H9 (cell line): ENCODE measurements around the gene GFOD2. TPM values are rescaled to one million over a fixed set of nuclear protein-coding genes. Genes with fewer than 3 reads are reported as not detected.

Source experiments
- DNase-seq: peaks from one replicate; pipeline ENCODE4 v3.0.0-alpha.2; 2017
- H2AFZ ChIP-seq: one replicate; pipeline ENCODE4 v1.6.1; 2013; ENCODE audit warnings: mild to moderate bottlenecking, low read length, control low read depth, moderate library complexity
- H2AK5ac ChIP-seq: 2 replicates; pipeline ENCODE4 v1.6.1; 2013; ENCODE audit warnings: low read length, control low read depth, mixed read lengths; ENCODE audit not compliant: insufficient read length
- H2BK120ac ChIP-seq: one replicate; pipeline ENCODE4 v1.6.1; 2013; ENCODE audit warnings: low read depth, mild to moderate bottlenecking, low read length, control low read depth, inconsistent platforms; ENCODE audit not compliant: poor library complexity, severe bottlenecking
- H2BK12ac ChIP-seq: 2 replicates; pipeline ENCODE4 v1.6.1; 2013; ENCODE audit warnings: low read length, control low read depth, mixed read lengths, low read depth; ENCODE audit not compliant: insufficient read length
- H2BK15ac ChIP-seq: 2 replicates; pipeline ENCODE4 v1.6.1; 2013; ENCODE audit warnings: low read depth, low read length, control low read depth
- H2BK20ac ChIP-seq: one replicate; pipeline ENCODE4 v1.6.1; 2013; ENCODE audit warnings: low read depth, mild to moderate bottlenecking, low read length, control low read depth, inconsistent platforms; ENCODE audit not compliant: poor library complexity, severe bottlenecking
- H2BK5ac ChIP-seq: 2 replicates; pipeline ENCODE4 v1.6.1; 2013; ENCODE audit warnings: low read length, control low read depth, mixed read lengths; ENCODE audit not compliant: insufficient read length
- H3K14ac ChIP-seq: 2 replicates; pipeline ENCODE4 v1.6.1; 2013; ENCODE audit warnings: low read length, control low read depth; ENCODE audit not compliant: insufficient read depth
- H3K18ac ChIP-seq: 2 replicates; pipeline ENCODE4 v1.6.1; 2013; ENCODE audit warnings: low read depth, mild to moderate bottlenecking, mixed read lengths, low read length, control low read depth; ENCODE audit not compliant: insufficient read length
- H3K23ac ChIP-seq: 2 replicates; pipeline ENCODE4 v1.6.1; 2013; ENCODE audit warnings: low read length, control low read depth, mixed read lengths, low read depth; ENCODE audit not compliant: insufficient read length
- H3K23me2 ChIP-seq: 2 replicates; pipeline ENCODE4 v1.6.1; 2013; ENCODE audit warnings: low read depth, mild to moderate bottlenecking, mixed read lengths, low read length, control low read depth; ENCODE audit not compliant: insufficient read length, poor library complexity, severe bottlenecking
- H3K27ac ChIP-seq: 2 replicates; pipeline ENCODE4 v1.5.1; 2013; ENCODE audit warnings: low read length, control low read depth, mixed read lengths, low read depth; ENCODE audit not compliant: insufficient read length
- H3K27me3 ChIP-seq: 2 replicates; pipeline ENCODE4 v1.6.1; 2013; ENCODE audit warnings: low read length, control low read depth, inconsistent platforms; ENCODE audit not compliant: insufficient read depth
- H3K4ac ChIP-seq: 2 replicates; pipeline ENCODE4 v1.6.1; 2013; ENCODE audit warnings: low read depth, mild to moderate bottlenecking, control low read depth, inconsistent platforms, low read length, moderate library complexity
- H3K4me1 ChIP-seq: 2 replicates; pipeline ENCODE4 v1.6.1; 2013; ENCODE audit warnings: low read length, control low read depth, inconsistent platforms; ENCODE audit not compliant: insufficient read depth
- H3K4me2 ChIP-seq: 2 replicates; pipeline ENCODE4 v1.6.1; 2013; ENCODE audit warnings: low read length, control low read depth, mixed read lengths; ENCODE audit not compliant: insufficient read length, insufficient read depth
- H3K56ac ChIP-seq: 2 replicates; pipeline ENCODE4 v1.6.1; 2013; ENCODE audit warnings: low read depth, mild to moderate bottlenecking, mixed read lengths, low read length, control low read depth; ENCODE audit not compliant: insufficient read length
- H3K79me1 ChIP-seq: 2 replicates; pipeline ENCODE4 v1.6.1; 2013; ENCODE audit warnings: low read depth, mild to moderate bottlenecking, moderate library complexity, low read length, control low read depth, inconsistent platforms; ENCODE audit not compliant: insufficient read depth, poor library complexity, severe bottlenecking
- H3K79me2 ChIP-seq: 2 replicates; pipeline ENCODE4 v1.6.1; 2013; ENCODE audit warnings: low read length, control low read depth, inconsistent platforms; ENCODE audit not compliant: insufficient read depth
- H3K9ac ChIP-seq: 2 replicates; pipeline ENCODE4 v1.6.1; 2013; ENCODE audit warnings: low read length, control low read depth, mixed read lengths; ENCODE audit not compliant: insufficient read length; ENCODE audit errors: extremely low read depth
- H3K9me3 ChIP-seq: one replicate; pipeline ENCODE4 v1.6.1; 2013; ENCODE audit warnings: low read depth, low read length, inconsistent platforms; ENCODE audit not compliant: control insufficient read depth
- H3T11ph ChIP-seq: one replicate; pipeline ENCODE4 v1.6.1; 2013; ENCODE audit warnings: mild to moderate bottlenecking, low read length, control low read depth, inconsistent platforms
- H4K20me1 ChIP-seq: one replicate; pipeline ENCODE4 v1.6.1; 2013; ENCODE audit not compliant: control insufficient read depth, insufficient read length, insufficient read depth
- H4K5ac ChIP-seq: 2 replicates; pipeline ENCODE4 v1.6.1; 2013; ENCODE audit warnings: low read depth, mild to moderate bottlenecking, mixed read lengths, low read length, control low read depth; ENCODE audit not compliant: insufficient read length
- H4K8ac ChIP-seq: replicated peaks from 2 replicates; pipeline ENCODE4 v1.6.1; 2013; ENCODE audit warnings: low read length, control low read depth, mixed read lengths, low read depth; ENCODE audit not compliant: insufficient read length
- H4K91ac ChIP-seq: 2 replicates; pipeline ENCODE4 v1.6.1; 2013; ENCODE audit warnings: low read depth, mild to moderate bottlenecking, moderate library complexity, mixed read lengths, low read length, control low read depth; ENCODE audit not compliant: insufficient read length
- H3K27ac Mint-ChIP-seq, 3 experiments: 2 replicates in 2 of 3; 3 replicates in 1 of 3; pipeline ENCODE4 v1.8.0; 2020 to 2021; ENCODE audit warnings: mixed read lengths in 3 of 3, mild to moderate bottlenecking in 1 of 3, moderate library complexity in 1 of 3
- H3K27me3 Mint-ChIP-seq: 2 replicates; pipeline ENCODE4 v1.8.0; 2021; ENCODE audit warnings: low read depth, mild to moderate bottlenecking, moderate library complexity, mixed read lengths
- H3K36me3 Mint-ChIP-seq, 3 experiments: 2 replicates in 2 of 3; 3 replicates in 1 of 3; pipeline ENCODE4 v1.8.0; 2020 to 2021; ENCODE audit warnings: low read depth in 3 of 3, mixed read lengths in 3 of 3; ENCODE audit not compliant: insufficient read depth in 1 of 3
- H3K4me1 Mint-ChIP-seq, 2 experiments: 2 replicates each; pipeline ENCODE4 v1.8.0; 2020; ENCODE audit warnings: mixed read lengths in 2 of 2
- H3K4me3 Mint-ChIP-seq, 2 experiments: 2 replicates in 1 of 2; 3 replicates in 1 of 2; pipeline ENCODE4 v1.8.0; 2020 to 2021; ENCODE audit warnings: mild to moderate bottlenecking in 2 of 2, mixed read lengths in 2 of 2, moderate library complexity in 1 of 2
- H3K9me3 Mint-ChIP-seq, 2 experiments: 2 replicates in 1 of 2; 3 replicates in 1 of 2; pipeline ENCODE4 v1.8.0; 2020; ENCODE audit warnings: mild to moderate bottlenecking in 2 of 2, mixed read lengths in 2 of 2, moderate library complexity in 1 of 2
- WGBS: extraction: QIAGEN DNeasy Blood & Tissue Kit; methylation state at CpG from one replicate; pipeline ENCODE4 v1.1.7; 2013; ENCODE audit warnings: missing lambda C conversion rate, low lambda C conversion rate, mixed read lengths; ENCODE audit not compliant: insufficient read length; ENCODE audit errors: extremely low coverage; 5-methylcytosine and 5-hydroxymethylcytosine counted together
- total RNA-seq: library from RNA; stranded (reverse); gene quantifications from 2 replicates; pipeline ENCODE4 v1.2.1, GENCODE V29; 2021
- TF ChIP-seq, protein P1 (sequence below): fragments of 200-600 bp; sonication (generic); conservative IDR thresholded peaks from 3 replicates; pipeline ENCODE4 v1.8.0; 2021; ENCODE audit warnings: antibody characterized with exemption, mild to moderate bottlenecking

The GFOD2 gene
- total RNA-seq, 1 experiment from 2014 or later = 21.8 TPM

DNA sequence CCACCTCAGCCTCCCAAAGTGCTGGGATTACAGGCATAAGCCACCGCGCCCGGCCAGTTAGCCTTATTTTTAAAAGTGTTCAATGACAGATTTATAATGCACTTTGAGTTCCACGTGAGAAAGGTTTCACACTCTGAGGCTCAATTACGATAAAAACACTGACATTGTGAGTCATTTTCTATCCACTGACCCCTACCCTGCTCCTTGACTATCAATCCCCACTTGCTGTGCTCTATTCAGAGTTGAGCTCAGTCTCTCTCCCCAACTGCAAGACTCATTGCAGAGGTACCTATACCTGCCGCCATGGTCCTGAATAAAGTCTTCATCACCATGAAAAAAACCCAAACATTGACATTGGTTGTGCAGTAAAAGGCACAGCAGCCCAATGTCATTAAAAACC is 8.5 kb downstream of the GFOD2 start:
- no peak overlapping the region for H3K4me3 Mint-ChIP-seq
- Histone ChIP-seq H3K4me1 (peaks cover 4% of the 10 kb centered on the region; the same call in 1 of the 2 replicates), H3K9ac (no peak overlapping the region), H3K27ac (no peak overlapping the region), H3K79me2 (peaks cover 4% of the 10 kb centered on the region; the same call in 1 of the 2 replicates), H2AFZ (no peak overlapping the region), H3K23me2 (no peaks in the 10 kb centered on the region), H2BK12ac (no peak overlapping the region), H3K79me1 (peaks cover 3% of the 10 kb centered on the region), H3K14ac (no peak overlapping the region), H4K8ac (no peak overlapping the region), H3K4ac (no peak overlapping the region), H3K9me3 (no peaks in the 10 kb centered on the region), H2AK5ac (no peak overlapping the region), H3K56ac (no peak overlapping the region), H4K91ac (no peak overlapping the region), H4K20me1 (no peaks in the 10 kb centered on the region), H2BK5ac (no peak overlapping the region), H2BK120ac (no peak overlapping the region), H3K18ac (no peak overlapping the region), H4K5ac (no peak overlapping the region), H3T11ph (no peak overlapping the region), H2BK15ac (no peak overlapping the region), H3K23ac (no peak overlapping the region), H3K27me3 (no peaks in the 10 kb centered on the region; the same call in 1 of the 2 replicates), H2BK20ac (no peak overlapping the region), H3K4me2 (no peak overlapping the region)
- no peaks in the 10 kb centered on the region for H3K27me3 Mint-ChIP-seq
- H3K9me3 Mint-ChIP-seq = no peaks in the 10 kb centered on the region; a peak in 1 of 5 replicates
- TF ChIP-seq, protein P1, sequence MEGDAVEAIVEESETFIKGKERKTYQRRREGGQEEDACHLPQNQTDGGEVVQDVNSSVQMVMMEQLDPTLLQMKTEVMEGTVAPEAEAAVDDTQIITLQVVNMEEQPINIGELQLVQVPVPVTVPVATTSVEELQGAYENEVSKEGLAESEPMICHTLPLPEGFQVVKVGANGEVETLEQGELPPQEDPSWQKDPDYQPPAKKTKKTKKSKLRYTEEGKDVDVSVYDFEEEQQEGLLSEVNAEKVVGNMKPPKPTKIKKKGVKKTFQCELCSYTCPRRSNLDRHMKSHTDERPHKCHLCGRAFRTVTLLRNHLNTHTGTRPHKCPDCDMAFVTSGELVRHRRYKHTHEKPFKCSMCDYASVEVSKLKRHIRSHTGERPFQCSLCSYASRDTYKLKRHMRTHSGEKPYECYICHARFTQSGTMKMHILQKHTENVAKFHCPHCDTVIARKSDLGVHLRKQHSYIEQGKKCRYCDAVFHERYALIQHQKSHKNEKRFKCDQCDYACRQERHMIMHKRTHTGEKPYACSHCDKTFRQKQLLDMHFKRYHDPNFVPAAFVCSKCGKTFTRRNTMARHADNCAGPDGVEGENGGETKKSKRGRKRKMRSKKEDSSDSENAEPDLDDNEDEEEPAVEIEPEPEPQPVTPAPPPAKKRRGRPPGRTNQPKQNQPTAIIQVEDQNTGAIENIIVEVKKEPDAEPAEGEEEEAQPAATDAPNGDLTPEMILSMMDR = no peak
- peak overlapping the region in 1 of 3 experiments; percentile 69; a peak in 1 of 7 replicates for H3K27ac Mint-ChIP-seq
- no CpG with 5 or more reads among the region's 6 CpGs for WGBS
- peaks cover 22 to 27% of the 10 kb centered on the region in 2 experiments for H3K4me1 Mint-ChIP-seq
- H3K36me3 Mint-ChIP-seq = peaks cover 2 to 7% (median 5%) of the 10 kb centered on the region in 3 experiments; a peak in 4 of 7 replicates
- no peak for DNase-seq
